ENCODE results near the gene ATP2B2.

ATP2B2 gene

GRCh38 chr3:10377148-10377725, 128.1 kb downstream of the ATP2B2 start:
- no peaks in the 10 kb centered on the region for H3K9me3 ChIP-seq (ENCODE audit: control insufficient read depth, insufficient read depth, low read length)
- H3K4me1 ChIP-seq (ENCODE audit: control insufficient read depth, insufficient read depth, low read length), result peaks cover 9% of the 10 kb centered on the region
- H3K27me3 ChIP-seq (ENCODE audit: control insufficient read depth, insufficient read depth, low read length), result no peaks in the 10 kb centered on the region
- no peak overlapping the region for H3K9ac ChIP-seq (ENCODE audit: low read depth, low read length)
- H3K4me3 ChIP-seq (ENCODE audit: low read depth, low read length), result no peak overlapping the region
- no peaks in the 10 kb centered on the region for H3K36me3 ChIP-seq (ENCODE audit: control insufficient read depth, insufficient read depth, low read length)

- H3K36me3 ChIP-seq (ENCODE audit: control insufficient read depth, insufficient read depth, low read length), result no peaks in the 10 kb centered on the region
- H3K9ac ChIP-seq (ENCODE audit: low read depth, low read length), result no peak overlapping the region
- no peak overlapping the region for H3K4me3 ChIP-seq (ENCODE audit: low read depth, low read length)
- peaks cover 9% of the 10 kb centered on the region for H3K4me1 ChIP-seq (ENCODE audit: control insufficient read depth, insufficient read depth, low read length)
- no peaks in the 10 kb centered on the region for H3K27me3 ChIP-seq (ENCODE audit: control insufficient read depth, insufficient read depth, low read length)
- no peaks in the 10 kb centered on the region for H3K9me3 ChIP-seq (ENCODE audit: control insufficient read depth, insufficient read depth, low read length)
Observed at GRCh38 chr3:10376353-10376752, 129.0 kb downstream of the ATP2B2 start.

DNA sequence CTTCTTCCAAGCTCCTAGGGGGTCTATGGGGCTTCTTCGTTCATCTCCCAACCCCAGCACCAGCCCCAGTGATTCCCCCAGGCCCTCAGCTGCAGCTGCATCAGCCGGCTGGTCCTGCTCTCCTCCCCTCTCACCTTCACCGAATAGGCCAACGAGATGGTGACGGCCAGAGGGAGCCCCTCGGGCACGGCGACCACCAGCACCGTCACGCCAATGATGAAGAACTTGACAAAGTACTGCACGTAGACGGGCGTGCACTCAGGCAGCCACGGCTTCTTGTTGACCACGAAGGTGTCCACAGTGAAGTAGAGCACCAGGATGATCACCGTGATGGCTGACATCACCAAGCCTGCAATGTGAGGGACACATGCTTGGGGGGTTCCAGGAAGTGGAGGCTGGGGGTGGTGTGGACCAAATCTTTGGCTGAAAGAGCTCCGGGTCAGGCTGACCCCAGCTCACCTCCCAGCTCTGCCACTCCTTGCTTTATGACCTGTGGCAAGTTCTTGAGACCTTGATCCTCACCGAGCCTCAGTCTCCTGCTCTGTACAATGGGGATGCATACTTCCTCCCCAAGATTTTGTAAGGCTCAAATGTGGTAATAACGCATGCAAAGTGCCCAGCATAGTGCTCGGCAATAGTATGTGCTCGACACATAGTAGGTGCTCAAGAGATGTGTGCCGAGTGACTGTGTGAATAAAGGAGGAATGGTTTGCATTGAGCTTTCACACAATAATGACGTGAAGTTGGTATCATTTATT, 129.9 kb downstream of the ATP2B2 start:
- Histone ChIP-seq H3K4me1 (ENCODE audit: control insufficient read depth, insufficient read depth, low read length) (peaks cover 9% of the 10 kb centered on the region), H3K9ac (ENCODE audit: low read depth, low read length) (no peak overlapping the region), H3K36me3 (ENCODE audit: control insufficient read depth, insufficient read depth, low read length) (no peaks in the 10 kb centered on the region), H3K9me3 (ENCODE audit: control insufficient read depth, insufficient read depth, low read length) (no peaks in the 10 kb centered on the region), H3K4me3 (ENCODE audit: low read depth, low read length) (no peak overlapping the region), H3K27me3 (ENCODE audit: control insufficient read depth, insufficient read depth, low read length) (no peaks in the 10 kb centered on the region)

DNA sequence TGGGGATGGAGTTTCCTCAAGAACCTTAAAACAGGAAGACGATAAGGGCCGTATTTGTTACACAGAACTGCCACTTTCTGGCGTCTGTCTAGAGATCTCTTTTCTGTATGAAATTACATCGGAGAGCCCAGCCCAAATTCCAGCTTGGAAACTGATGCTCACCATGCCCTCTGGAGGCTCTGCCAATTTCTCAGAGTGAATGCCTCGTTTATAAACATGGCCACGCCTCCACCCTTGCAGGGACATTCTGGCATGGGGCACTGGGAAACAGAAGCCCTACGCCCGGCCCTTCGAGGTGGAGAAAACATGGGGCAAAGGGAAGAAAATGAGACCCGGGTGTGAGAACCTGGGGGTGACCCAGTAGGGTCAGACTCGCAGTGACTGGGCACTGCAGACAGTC, 131.1 kb downstream of the ATP2B2 start:
- no peak overlapping the region for H3K4me3 ChIP-seq (ENCODE audit: low read depth, low read length)
- no peaks in the 10 kb centered on the region for H3K27me3 ChIP-seq (ENCODE audit: control insufficient read depth, insufficient read depth, low read length)
- H3K4me1 ChIP-seq (ENCODE audit: control insufficient read depth, insufficient read depth, low read length), result peaks cover 9% of the 10 kb centered on the region
- no peak overlapping the region for H3K9ac ChIP-seq (ENCODE audit: low read depth, low read length)
- no peaks in the 10 kb centered on the region for H3K9me3 ChIP-seq (ENCODE audit: control insufficient read depth, insufficient read depth, low read length)
- H3K36me3 ChIP-seq (ENCODE audit: control insufficient read depth, insufficient read depth, low read length), result no peaks in the 10 kb centered on the region

DNA sequence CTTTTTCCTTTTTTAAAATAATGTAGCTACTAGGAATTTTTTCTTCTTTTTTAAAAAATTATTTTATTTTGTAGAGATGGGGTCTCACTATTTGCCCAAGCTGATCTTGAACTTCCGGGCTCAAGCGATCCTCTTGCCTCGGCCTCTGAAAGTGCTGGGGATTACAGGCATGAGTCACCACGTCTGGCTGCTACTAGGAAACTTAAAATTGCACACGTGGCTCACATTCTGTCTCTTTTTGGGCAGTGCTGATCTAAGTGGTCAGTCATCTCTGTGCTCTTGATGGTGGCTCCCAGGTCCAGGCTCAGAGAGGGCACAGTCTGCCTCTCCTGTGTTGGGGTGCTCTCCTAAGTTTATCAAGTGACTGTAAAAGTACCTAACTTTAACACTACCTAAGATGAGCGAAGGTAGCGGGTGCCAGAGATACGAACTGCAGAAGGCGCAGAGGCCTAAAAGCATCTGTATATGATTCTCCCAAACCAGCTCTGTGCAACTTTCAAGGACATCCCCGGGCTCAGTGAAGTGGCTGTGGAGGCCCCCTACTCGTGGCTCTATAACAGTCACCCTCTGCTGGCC, 131.6 kb downstream of the ATP2B2 start:
- no peaks in the 10 kb centered on the region for H3K36me3 ChIP-seq (ENCODE audit: control insufficient read depth, insufficient read depth, low read length)
- H3K4me1 ChIP-seq (ENCODE audit: control insufficient read depth, insufficient read depth, low read length), result peaks cover 9% of the 10 kb centered on the region
- H3K4me3 ChIP-seq (ENCODE audit: low read depth, low read length), result no peak overlapping the region
- H3K9me3 ChIP-seq (ENCODE audit: control insufficient read depth, insufficient read depth, low read length), result no peaks in the 10 kb centered on the region
- H3K9ac ChIP-seq (ENCODE audit: low read depth, low read length), result no peak overlapping the region
- H3K27me3 ChIP-seq (ENCODE audit: control insufficient read depth, insufficient read depth, low read length), result no peaks in the 10 kb centered on the region

DNA sequence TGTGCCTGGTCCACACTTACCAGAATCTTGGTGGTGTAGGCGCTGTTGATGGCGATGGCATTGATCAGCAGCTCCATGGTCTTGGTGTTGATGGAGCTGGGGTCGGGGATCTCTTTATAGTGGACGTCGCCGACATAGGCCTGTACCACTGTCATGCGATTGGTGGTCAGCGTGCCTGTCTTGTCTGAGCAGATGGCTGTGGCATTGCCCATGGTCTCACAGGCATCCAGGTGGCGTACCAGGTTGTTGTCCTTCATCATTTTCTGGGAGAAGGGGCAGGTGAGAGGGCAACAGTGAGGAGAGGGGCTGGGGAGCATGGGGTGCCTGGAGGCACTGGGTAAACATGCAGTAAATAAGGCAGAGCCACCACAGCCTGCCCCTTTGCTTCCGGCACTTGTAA, 133.6 kb downstream of the ATP2B2 start:
- Histone ChIP-seq H3K36me3 (ENCODE audit: control insufficient read depth, insufficient read depth, low read length) (no peaks in the 10 kb centered on the region), H3K4me1 (ENCODE audit: control insufficient read depth, insufficient read depth, low read length) (peaks cover 11% of the 10 kb centered on the region), H3K27me3 (ENCODE audit: control insufficient read depth, insufficient read depth, low read length) (no peaks in the 10 kb centered on the region), H3K4me3 (ENCODE audit: low read depth, low read length) (no peak overlapping the region), H3K9me3 (ENCODE audit: control insufficient read depth, insufficient read depth, low read length) (no peaks in the 10 kb centered on the region), H3K9ac (ENCODE audit: low read depth, low read length) (no peak overlapping the region)

DNA sequence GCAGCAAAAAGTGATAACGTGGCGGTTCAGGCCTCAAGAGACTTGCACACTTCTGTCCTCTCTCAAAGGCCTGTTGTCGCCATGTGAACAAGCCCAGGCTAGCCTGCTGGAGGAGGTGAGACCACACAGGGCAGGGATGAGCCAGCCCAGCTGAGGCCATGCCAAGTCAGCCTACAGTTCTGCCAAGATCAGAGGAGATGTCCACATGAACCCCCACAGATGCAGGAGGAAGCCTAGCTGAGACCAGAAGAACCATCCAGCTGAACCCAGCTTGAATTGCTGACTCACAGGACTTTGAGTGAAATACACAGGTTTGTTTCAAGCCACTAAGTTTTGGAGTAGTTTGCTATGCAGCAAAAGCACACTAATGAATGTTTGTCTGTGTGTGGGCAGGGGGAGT, 134.2 kb downstream of the ATP2B2 start:
- no peaks in the 10 kb centered on the region for H3K27me3 ChIP-seq (ENCODE audit: control insufficient read depth, insufficient read depth, low read length)
- H3K9me3 ChIP-seq (ENCODE audit: control insufficient read depth, insufficient read depth, low read length), result no peaks in the 10 kb centered on the region
- no peak overlapping the region for H3K4me3 ChIP-seq (ENCODE audit: low read depth, low read length)
- H3K9ac ChIP-seq (ENCODE audit: low read depth, low read length), result no peak overlapping the region
- no peaks in the 10 kb centered on the region for H3K36me3 ChIP-seq (ENCODE audit: control insufficient read depth, insufficient read depth, low read length)
- H3K4me1 ChIP-seq (ENCODE audit: control insufficient read depth, insufficient read depth, low read length), result peaks cover 6% of the 10 kb centered on the region

DNA sequence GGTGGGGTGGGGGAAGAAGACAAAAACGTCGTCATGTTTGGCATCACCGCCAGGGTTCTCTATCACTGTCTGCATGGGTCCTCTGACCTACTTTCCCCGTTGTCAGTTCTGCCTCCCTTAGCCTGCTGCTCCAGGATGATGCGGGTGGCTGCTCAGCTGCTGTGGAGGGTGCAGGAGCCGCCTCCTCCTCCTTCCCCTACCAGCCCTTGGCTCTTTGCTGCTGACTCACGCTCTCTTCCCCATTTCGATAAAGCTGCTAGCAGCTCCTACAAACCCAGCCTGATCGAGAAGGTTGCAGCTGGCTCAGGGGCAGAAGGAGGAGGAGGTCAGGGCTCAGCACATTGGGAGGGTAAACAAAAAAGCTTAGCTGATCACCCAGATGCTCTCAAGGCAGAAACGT, 135.0 kb downstream of the ATP2B2 start:
- H3K9me3 ChIP-seq (ENCODE audit: control insufficient read depth, insufficient read depth, low read length), result no peaks in the 10 kb centered on the region
- no peaks in the 10 kb centered on the region for H3K27me3 ChIP-seq (ENCODE audit: control insufficient read depth, insufficient read depth, low read length)
- H3K36me3 ChIP-seq (ENCODE audit: control insufficient read depth, insufficient read depth, low read length), result no peaks in the 10 kb centered on the region
- no peak overlapping the region for H3K9ac ChIP-seq (ENCODE audit: low read depth, low read length)
- H3K4me1 ChIP-seq (ENCODE audit: control insufficient read depth, insufficient read depth, low read length), result peaks cover 3% of the 10 kb centered on the region
- H3K4me3 ChIP-seq (ENCODE audit: low read depth, low read length), result no peak overlapping the region

DNA sequence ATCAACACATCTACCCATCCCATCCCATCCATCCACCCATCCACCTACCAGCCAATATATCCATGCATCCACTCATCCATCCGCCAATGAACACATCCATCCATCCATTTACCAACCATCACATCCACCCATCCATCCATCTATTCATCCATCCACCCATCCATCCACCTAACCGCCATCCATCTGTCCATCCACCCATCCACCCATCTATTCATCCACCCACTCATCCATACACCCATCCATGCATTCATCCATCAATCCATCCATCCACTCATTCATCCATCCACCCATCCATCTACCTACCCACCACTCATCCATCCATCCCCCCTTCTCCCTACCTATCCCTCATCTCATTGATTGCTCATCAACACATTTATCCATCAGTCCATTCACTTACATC, 136.9 kb downstream of the ATP2B2 start:
- Histone ChIP-seq H3K27me3 (ENCODE audit: control insufficient read depth, insufficient read depth, low read length) (no peaks in the 10 kb centered on the region), H3K4me1 (ENCODE audit: control insufficient read depth, insufficient read depth, low read length) (peaks cover 3% of the 10 kb centered on the region), H3K36me3 (ENCODE audit: control insufficient read depth, insufficient read depth, low read length) (no peaks in the 10 kb centered on the region), H3K4me3 (ENCODE audit: low read depth, low read length) (no peak overlapping the region), H3K9me3 (ENCODE audit: control insufficient read depth, insufficient read depth, low read length) (no peaks in the 10 kb centered on the region), H3K9ac (ENCODE audit: low read depth, low read length) (no peak overlapping the region)

- H3K9me3 ChIP-seq (ENCODE audit: control insufficient read depth, insufficient read depth, low read length), result no peaks in the 10 kb centered on the region
- no peak overlapping the region for H3K9ac ChIP-seq (ENCODE audit: low read depth, low read length)
- H3K27me3 ChIP-seq (ENCODE audit: control insufficient read depth, insufficient read depth, low read length), result no peaks in the 10 kb centered on the region
- H3K4me1 ChIP-seq (ENCODE audit: control insufficient read depth, insufficient read depth, low read length), result peaks cover 3% of the 10 kb centered on the region
- H3K4me3 ChIP-seq (ENCODE audit: low read depth, low read length), result no peak overlapping the region
- no peaks in the 10 kb centered on the region for H3K36me3 ChIP-seq (ENCODE audit: control insufficient read depth, insufficient read depth, low read length)
Observed at GRCh38 chr3:10367506-10367905, 137.9 kb downstream of the ATP2B2 start.

- no peaks in the 10 kb centered on the region for H3K9me3 ChIP-seq (ENCODE audit: control insufficient read depth, insufficient read depth, low read length)
- no peaks in the 10 kb centered on the region for H3K36me3 ChIP-seq (ENCODE audit: control insufficient read depth, insufficient read depth, low read length)
- no peak overlapping the region for H3K4me3 ChIP-seq (ENCODE audit: low read depth, low read length)
- no peak overlapping the region for H3K9ac ChIP-seq (ENCODE audit: low read depth, low read length)
- no peaks in the 10 kb centered on the region for H3K27me3 ChIP-seq (ENCODE audit: control insufficient read depth, insufficient read depth, low read length)
- peaks cover 3% of the 10 kb centered on the region for H3K4me1 ChIP-seq (ENCODE audit: control insufficient read depth, insufficient read depth, low read length)
Observed at GRCh38 chr3:10366651-10367101, 138.7 kb downstream of the ATP2B2 start.

- no peak overlapping the region for H3K4me3 ChIP-seq (ENCODE audit: low read depth, low read length)
- peaks cover 3% of the 10 kb centered on the region for H3K4me1 ChIP-seq (ENCODE audit: control insufficient read depth, insufficient read depth, low read length)
- H3K9ac ChIP-seq (ENCODE audit: low read depth, low read length), result no peak overlapping the region
- no peaks in the 10 kb centered on the region for H3K27me3 ChIP-seq (ENCODE audit: control insufficient read depth, insufficient read depth, low read length)
- H3K36me3 ChIP-seq (ENCODE audit: control insufficient read depth, insufficient read depth, low read length), result no peaks in the 10 kb centered on the region
- no peaks in the 10 kb centered on the region for H3K9me3 ChIP-seq (ENCODE audit: control insufficient read depth, insufficient read depth, low read length)
Observed at GRCh38 chr3:10365791-10366190, 139.6 kb downstream of the ATP2B2 start.
